OCI-LY1 (cell line): ENCODE results near the gene LPCAT4.
"Not testable (repeated sequence)": the region's sequence is repeated elsewhere in the genome, so short reads cannot be mapped to it uniquely, and the experiment has no call there.

Source experiments
- H2AFZ ChIP-seq: fragments of 200-600 bp; sonication (generic), shearing (Covaris generic); 2 replicates; pipeline ENCODE4 v1.6.0; 2014; ENCODE audit warnings: antibody characterized with exemption, mild to moderate bottlenecking, low read length
- H3F3A ChIP-seq: fragments of 200-600 bp; sonication (generic), shearing (Covaris generic); 2 replicates; pipeline ENCODE4 v1.6.0; 2014; ENCODE audit warnings: mild to moderate bottlenecking, antibody characterized with exemption, low read length, moderate library complexity; ENCODE audit not compliant: insufficient read depth
- H3K27ac ChIP-seq: fragments of 200-600 bp; sonication (generic); 2 replicates; pipeline ENCODE4 v1.5.1; 2014; ENCODE audit warnings: low read length, mixed run types, mild to moderate bottlenecking, low read depth; ENCODE audit not compliant: poor library complexity, severe bottlenecking
- H3K27me3 ChIP-seq: fragments of 200-600 bp; sonication (generic); 2 replicates; pipeline ENCODE4 v1.6.0; 2014; ENCODE audit warnings: antibody characterized with exemption, mild to moderate bottlenecking, low read length, moderate library complexity; ENCODE audit not compliant: insufficient read depth
- H3K36me3 ChIP-seq: fragments of 200-600 bp; sonication (generic); 2 replicates; pipeline ENCODE4 v1.6.1; 2014; ENCODE audit warnings: mild to moderate bottlenecking, antibody characterized with exemption, low read length, moderate library complexity, mixed read lengths; ENCODE audit not compliant: insufficient read depth
- H3K4me1 ChIP-seq: fragments of 200-600 bp; sonication (generic); 2 replicates; pipeline ENCODE4 v1.5.1; 2014; ENCODE audit warnings: mild to moderate bottlenecking, low read length, moderate library complexity; ENCODE audit not compliant: insufficient read depth, severe bottlenecking
- H3K4me2 ChIP-seq: fragments of 200-600 bp; sonication (generic), shearing (Covaris generic); 2 replicates; pipeline ENCODE4 v1.6.1; 2014; ENCODE audit warnings: low read length
- H3K4me3 ChIP-seq: fragments of 200-600 bp; sonication (generic); 2 replicates; pipeline ENCODE4 v1.5.1; 2014; ENCODE audit warnings: low read length, low read depth, mild to moderate bottlenecking, mixed read lengths; ENCODE audit not compliant: poor library complexity, severe bottlenecking
- H3K79me2 ChIP-seq: fragments of 200-600 bp; shearing (Covaris generic); 2 replicates; pipeline ENCODE4 v1.6.1; 2016; ENCODE audit warnings: mixed run types, low read length, mixed read lengths; ENCODE audit not compliant: insufficient read depth
- H3K9ac ChIP-seq: fragments of 200-600 bp; sonication (generic), shearing (Covaris generic); 2 replicates; pipeline ENCODE4 v1.6.1; 2014; ENCODE audit warnings: mild to moderate bottlenecking, low read length, mixed read lengths
- H3K9me2 ChIP-seq: fragments of 200-600 bp; sonication (generic), shearing (Covaris generic); 2 replicates; pipeline ENCODE4 v1.6.1; 2014; ENCODE audit warnings: low read depth, mild to moderate bottlenecking, low read length, mixed read lengths
- H3K9me3 ChIP-seq: fragments of 200-600 bp; shearing (Covaris generic); 2 replicates; pipeline ENCODE4 v1.6.1; 2014; ENCODE audit warnings: low read length, mixed read lengths
- H4K20me1 ChIP-seq: fragments of 200-600 bp; sonication (generic), shearing (Covaris generic); 2 replicates; pipeline ENCODE4 v1.6.0; 2016; ENCODE audit warnings: mild to moderate bottlenecking, low read length; ENCODE audit not compliant: insufficient read depth
- EZH2 ChIP-seq: fragments of 200-600 bp; sonication (generic), shearing (Covaris generic); IDR thresholded peaks from 2 replicates; pipeline ENCODE4 v1.8.0; 2017; ENCODE audit warnings: borderline replicate concordance, mixed run types, mild to moderate bottlenecking, antibody characterized with exemption, low read length, moderate library complexity, mixed read lengths
- TF ChIP-seq, protein P1 (sequence below): fragments of 200-600 bp; sonication (generic), shearing (Covaris generic); IDR thresholded peaks from 2 replicates; pipeline ENCODE4 v1.5.1; 2017; ENCODE audit warnings: mild to moderate bottlenecking, antibody characterized with exemption, low read length, moderate library complexity, mixed read lengths

LPCAT4 gene

DNA sequence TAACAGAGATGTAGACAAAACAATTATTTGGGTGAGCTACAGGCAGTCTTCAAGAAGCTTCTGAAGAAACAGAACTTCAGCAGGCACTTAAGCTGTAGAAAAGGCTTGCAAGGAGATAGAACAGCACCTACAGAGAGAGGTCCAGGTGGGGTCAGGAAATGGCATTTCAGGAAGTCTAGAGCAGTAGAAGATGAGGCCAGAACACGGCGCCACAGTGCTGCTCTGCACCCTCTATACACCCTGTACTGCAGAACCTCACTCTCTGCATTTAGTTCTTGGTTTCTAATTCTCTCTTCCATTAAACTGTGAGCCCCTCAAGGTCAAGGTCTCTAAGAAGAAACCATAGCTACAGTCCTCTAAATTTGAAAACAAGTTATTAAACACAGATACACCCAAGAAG lies 26.0 kb upstream of the LPCAT4 start:
- H2AFZ ChIP-seq, H3K79me2 ChIP-seq, H3K9me3 ChIP-seq, H3K27me3 ChIP-seq, H3K4me1 ChIP-seq, H3K36me3 ChIP-seq, H3K4me2 ChIP-seq, H3K9me2 ChIP-seq, H3K27ac ChIP-seq, H3F3A ChIP-seq, H3K9ac ChIP-seq, H4K20me1 ChIP-seq, H3K4me3 ChIP-seq: not testable (repeated sequence)

GRCh38 chr15:34389594-34390086 lies 22.6 kb upstream of the LPCAT4 start:
- not testable (repeated sequence) for H3F3A ChIP-seq, H4K20me1 ChIP-seq, H3K9me3 ChIP-seq, H3K27ac ChIP-seq, H3K79me2 ChIP-seq, H3K4me2 ChIP-seq, H3K9me2 ChIP-seq, H3K4me1 ChIP-seq, H3K27me3 ChIP-seq, H2AFZ ChIP-seq, H3K9ac ChIP-seq, H3K4me3 ChIP-seq, H3K36me3 ChIP-seq

- H3K4me1 ChIP-seq, H3K9me3 ChIP-seq, H3K36me3 ChIP-seq, H4K20me1 ChIP-seq, H2AFZ ChIP-seq, H3K9me2 ChIP-seq, H3K79me2 ChIP-seq, H3K9ac ChIP-seq, H3F3A ChIP-seq, H3K27me3 ChIP-seq, H3K4me2 ChIP-seq, H3K4me3 ChIP-seq, H3K27ac ChIP-seq: not testable (repeated sequence)
Observed at GRCh38 chr15:34381829-34382521, 15.0 kb upstream of the LPCAT4 start.

DNA sequence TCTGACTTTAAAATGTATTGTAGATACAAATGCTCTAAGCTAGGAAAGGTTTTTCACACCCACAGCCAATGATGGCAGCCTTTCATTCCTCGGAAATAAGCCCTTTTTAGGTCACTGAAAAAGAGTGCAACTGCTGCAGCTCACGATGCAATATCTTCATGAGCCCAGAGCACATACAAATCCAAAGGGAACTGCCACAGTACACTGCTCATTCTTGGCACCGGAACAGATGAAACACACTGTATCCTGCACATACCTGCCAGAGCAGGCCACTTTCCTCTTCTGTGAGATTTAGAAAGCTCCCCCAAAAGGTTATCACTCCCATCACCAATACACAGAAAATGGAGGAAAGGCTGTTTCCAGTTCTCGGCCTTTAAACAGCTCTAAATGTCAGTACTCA lies 13.5 kb upstream of the LPCAT4 start:
- not testable (repeated sequence) for H3K9me2 ChIP-seq, H3K4me3 ChIP-seq, H2AFZ ChIP-seq, H3K79me2 ChIP-seq, H3K4me2 ChIP-seq, H3F3A ChIP-seq, H3K9ac ChIP-seq, H3K27ac ChIP-seq, H3K9me3 ChIP-seq, H3K27me3 ChIP-seq, H3K4me1 ChIP-seq, H3K36me3 ChIP-seq, H4K20me1 ChIP-seq

DNA sequence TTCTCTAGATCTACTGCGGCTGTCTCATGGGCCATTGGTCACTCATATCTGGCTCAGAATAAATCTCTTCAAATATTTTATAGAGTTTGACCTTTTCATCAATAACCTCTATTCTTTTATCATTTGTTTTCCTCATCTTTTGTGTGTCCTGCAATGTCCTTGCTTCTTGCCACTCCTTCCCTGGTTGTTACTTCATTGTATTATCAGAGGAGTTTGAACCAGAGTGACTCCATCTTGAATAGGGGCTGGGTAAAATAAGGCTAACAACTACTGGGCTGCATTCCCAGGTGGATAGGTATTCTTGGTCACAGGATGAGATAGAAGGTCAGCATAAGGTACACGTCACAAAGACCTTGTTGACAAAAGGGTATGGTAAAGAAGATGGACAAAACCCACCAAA lies 9.9 kb upstream of the LPCAT4 start:
- no peak overlapping the region for H2AFZ ChIP-seq
- no peaks in the 10 kb centered on the region for H3K27me3 ChIP-seq
- TF ChIP-seq, protein P1, sequence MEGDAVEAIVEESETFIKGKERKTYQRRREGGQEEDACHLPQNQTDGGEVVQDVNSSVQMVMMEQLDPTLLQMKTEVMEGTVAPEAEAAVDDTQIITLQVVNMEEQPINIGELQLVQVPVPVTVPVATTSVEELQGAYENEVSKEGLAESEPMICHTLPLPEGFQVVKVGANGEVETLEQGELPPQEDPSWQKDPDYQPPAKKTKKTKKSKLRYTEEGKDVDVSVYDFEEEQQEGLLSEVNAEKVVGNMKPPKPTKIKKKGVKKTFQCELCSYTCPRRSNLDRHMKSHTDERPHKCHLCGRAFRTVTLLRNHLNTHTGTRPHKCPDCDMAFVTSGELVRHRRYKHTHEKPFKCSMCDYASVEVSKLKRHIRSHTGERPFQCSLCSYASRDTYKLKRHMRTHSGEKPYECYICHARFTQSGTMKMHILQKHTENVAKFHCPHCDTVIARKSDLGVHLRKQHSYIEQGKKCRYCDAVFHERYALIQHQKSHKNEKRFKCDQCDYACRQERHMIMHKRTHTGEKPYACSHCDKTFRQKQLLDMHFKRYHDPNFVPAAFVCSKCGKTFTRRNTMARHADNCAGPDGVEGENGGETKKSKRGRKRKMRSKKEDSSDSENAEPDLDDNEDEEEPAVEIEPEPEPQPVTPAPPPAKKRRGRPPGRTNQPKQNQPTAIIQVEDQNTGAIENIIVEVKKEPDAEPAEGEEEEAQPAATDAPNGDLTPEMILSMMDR, result no peak
- TF ChIP-seq EZH2, result no peak
- no peaks in the 10 kb centered on the region for H4K20me1 ChIP-seq
- H3K36me3 ChIP-seq, result no peaks in the 10 kb centered on the region
- H3F3A ChIP-seq, result no peaks in the 10 kb centered on the region
- no peak overlapping the region for H3K27ac ChIP-seq
- no peak overlapping the region for H3K4me2 ChIP-seq
- no peaks in the 10 kb centered on the region for H3K79me2 ChIP-seq
- no peaks in the 10 kb centered on the region for H3K4me1 ChIP-seq
- no peak overlapping the region for H3K9ac ChIP-seq
- H3K9me2 ChIP-seq, result no peaks in the 10 kb centered on the region
- no peaks in the 10 kb centered on the region for H3K9me3 ChIP-seq
- H3K4me3 ChIP-seq, result no peak overlapping the region

GRCh38 chr15:34375541-34375940 lies 8.5 kb upstream of the LPCAT4 start:
- H3K4me3 ChIP-seq, H3K36me3 ChIP-seq, H3K9me3 ChIP-seq, H3K79me2 ChIP-seq, H3K9ac ChIP-seq, H3K4me2 ChIP-seq, H3K4me1 ChIP-seq, H3K27me3 ChIP-seq, H3F3A ChIP-seq, H3K27ac ChIP-seq, H2AFZ ChIP-seq, H4K20me1 ChIP-seq, H3K9me2 ChIP-seq: not testable (repeated sequence)
